ENCODE measurements around the gene LILRA5. TPM values are rescaled to one million over a fixed set of nuclear protein-coding genes. Genes with fewer than 3 reads are reported as not detected.

The LILRA5 gene
- total RNA-seq, 1 donor from 2014 or later, result not detected

DNA sequence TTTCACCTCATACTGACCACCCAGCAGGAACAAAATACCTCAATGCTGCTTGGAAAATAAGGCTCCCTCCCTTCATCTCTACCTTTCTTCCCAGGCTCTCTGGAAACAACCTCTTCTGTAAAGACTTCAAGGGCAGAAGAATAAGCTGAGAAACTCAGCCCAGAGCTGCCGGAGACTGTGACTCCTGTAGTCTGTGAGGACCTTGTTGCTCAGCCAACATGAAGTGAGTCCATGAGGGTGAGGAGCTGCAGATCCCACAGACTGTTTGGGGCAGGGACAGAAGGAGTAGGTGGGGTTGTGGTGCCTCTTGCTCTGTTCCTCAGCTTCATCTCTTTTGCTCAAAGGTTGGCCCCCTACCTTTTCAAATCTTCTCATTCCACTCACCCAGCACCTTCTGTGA, 7.8 kb downstream of the LILRA5 start:
- TF ChIP-seq, protein P1, sequence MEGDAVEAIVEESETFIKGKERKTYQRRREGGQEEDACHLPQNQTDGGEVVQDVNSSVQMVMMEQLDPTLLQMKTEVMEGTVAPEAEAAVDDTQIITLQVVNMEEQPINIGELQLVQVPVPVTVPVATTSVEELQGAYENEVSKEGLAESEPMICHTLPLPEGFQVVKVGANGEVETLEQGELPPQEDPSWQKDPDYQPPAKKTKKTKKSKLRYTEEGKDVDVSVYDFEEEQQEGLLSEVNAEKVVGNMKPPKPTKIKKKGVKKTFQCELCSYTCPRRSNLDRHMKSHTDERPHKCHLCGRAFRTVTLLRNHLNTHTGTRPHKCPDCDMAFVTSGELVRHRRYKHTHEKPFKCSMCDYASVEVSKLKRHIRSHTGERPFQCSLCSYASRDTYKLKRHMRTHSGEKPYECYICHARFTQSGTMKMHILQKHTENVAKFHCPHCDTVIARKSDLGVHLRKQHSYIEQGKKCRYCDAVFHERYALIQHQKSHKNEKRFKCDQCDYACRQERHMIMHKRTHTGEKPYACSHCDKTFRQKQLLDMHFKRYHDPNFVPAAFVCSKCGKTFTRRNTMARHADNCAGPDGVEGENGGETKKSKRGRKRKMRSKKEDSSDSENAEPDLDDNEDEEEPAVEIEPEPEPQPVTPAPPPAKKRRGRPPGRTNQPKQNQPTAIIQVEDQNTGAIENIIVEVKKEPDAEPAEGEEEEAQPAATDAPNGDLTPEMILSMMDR (IDR thresholded peaks at IDR 0.05), result no peak
- no peak for DNase-seq (ENCODE audit: low spot score in 2 of 2)
- H3K36me3 ChIP-seq, result no peaks in the 10 kb centered on the region

DNA sequence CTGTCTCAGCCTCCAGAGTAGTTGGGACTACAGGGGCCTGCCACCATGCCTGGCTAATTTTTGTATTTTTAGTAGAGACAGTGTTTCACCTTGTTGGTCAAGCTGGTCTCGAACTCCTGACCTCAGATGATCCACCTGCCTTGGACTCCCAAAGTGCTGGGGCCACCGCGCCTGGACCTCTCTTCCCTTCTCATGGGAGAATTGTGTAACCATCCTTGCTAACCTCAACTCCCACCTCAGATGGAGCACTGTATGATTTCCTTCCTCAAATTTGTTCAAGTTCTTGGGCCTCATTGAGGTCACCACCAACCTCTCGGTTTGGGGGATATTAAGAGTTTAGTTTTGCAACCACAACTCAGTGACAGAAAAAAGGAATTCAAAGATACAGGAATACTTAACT, 10.7 kb downstream of the LILRA5 start:
- H3K27ac ChIP-seq, result no peak overlapping the region
- H3K4me3 ChIP-seq, result no peak overlapping the region
- H3K9me3 ChIP-seq, result no peaks in the 10 kb centered on the region
- intact Hi-C loops (cut with DNase I), result no loop called here
- TF ChIP-seq, protein P1 (IDR thresholded peaks at IDR 0.05), result no peak
- DNase-seq (ENCODE audit: low spot score in 2 of 2), result no peak
- H3K27me3 ChIP-seq, result no peaks in the 10 kb centered on the region
- H3K36me3 ChIP-seq, result no peaks in the 10 kb centered on the region
- no peaks in the 10 kb centered on the region for H3K4me1 ChIP-seq

More for the DNA sequence above, 7.8 kb downstream of the LILRA5 start:
- intact Hi-C loops (cut with DNase I), result no loop called here
- Histone ChIP-seq H3K4me3 (no peak overlapping the region), H3K27ac (no peak overlapping the region), H3K27me3 (no peaks in the 10 kb centered on the region), H3K4me1 (no peaks in the 10 kb centered on the region), H3K9me3 (no peaks in the 10 kb centered on the region)

DNA sequence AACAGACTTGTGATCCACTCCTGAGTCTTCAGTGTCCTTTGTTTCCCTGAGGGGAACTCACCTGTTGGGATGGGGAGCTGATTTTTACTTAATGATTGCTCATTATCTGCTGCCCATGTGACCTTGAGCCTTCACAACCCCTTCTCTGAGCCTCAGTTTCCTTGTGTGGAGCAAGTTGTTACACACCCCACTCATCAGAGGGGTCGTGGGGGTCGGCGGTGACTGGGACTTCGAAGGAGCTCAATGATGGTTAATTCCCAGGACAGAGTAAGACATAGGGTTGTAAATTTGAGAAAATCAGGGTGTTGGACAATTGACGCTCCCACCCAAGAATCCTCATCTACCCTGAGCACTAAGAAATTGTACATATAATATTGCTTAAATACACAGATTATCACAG, 13.5 kb downstream of the LILRA5 start:
- H3K36me3 ChIP-seq, result no peaks in the 10 kb centered on the region
- intact Hi-C loops (cut with DNase I), result no loop called here
- no peak overlapping the region for H3K4me3 ChIP-seq
- H3K27ac ChIP-seq, result no peak overlapping the region
- no peaks in the 10 kb centered on the region for H3K4me1 ChIP-seq
- DNase-seq (ENCODE audit: low spot score in 2 of 2), result no peak
- H3K27me3 ChIP-seq, result no peaks in the 10 kb centered on the region
- TF ChIP-seq, protein P1 (IDR thresholded peaks at IDR 0.05), result no peak
- H3K9me3 ChIP-seq, result no peaks in the 10 kb centered on the region

DNA sequence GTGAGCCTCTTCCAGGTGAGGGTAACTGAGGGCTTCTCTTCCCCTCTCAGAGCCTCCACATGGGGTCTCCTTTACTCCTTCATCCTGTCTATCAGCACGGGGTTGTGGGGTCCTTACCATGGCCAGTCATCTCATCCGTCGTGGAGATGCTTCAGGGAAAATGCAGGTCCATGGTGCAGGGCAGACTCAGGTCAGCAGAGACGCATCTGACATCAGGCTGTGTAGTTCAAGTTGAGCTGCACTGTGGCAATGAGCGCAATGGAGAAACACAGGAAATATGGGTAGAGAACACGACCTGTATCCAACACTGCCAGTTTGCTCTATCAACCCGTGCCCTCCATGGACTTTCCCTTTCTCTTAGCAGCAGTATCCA, 13.9 kb downstream of the LILRA5 start:
- no peaks in the 10 kb centered on the region for H3K36me3 ChIP-seq
- H3K27ac ChIP-seq, result no peak overlapping the region
- no peaks in the 10 kb centered on the region for H3K27me3 ChIP-seq
- no peak overlapping the region for H3K4me3 ChIP-seq
- H3K9me3 ChIP-seq, result no peaks in the 10 kb centered on the region
- no peaks in the 10 kb centered on the region for H3K4me1 ChIP-seq
- DNase-seq (ENCODE audit: low spot score in 2 of 2), result no peak
- intact Hi-C loops (cut with DNase I), result no loop called here
- TF ChIP-seq, protein P1 (IDR thresholded peaks at IDR 0.05), result no peak

DNA sequence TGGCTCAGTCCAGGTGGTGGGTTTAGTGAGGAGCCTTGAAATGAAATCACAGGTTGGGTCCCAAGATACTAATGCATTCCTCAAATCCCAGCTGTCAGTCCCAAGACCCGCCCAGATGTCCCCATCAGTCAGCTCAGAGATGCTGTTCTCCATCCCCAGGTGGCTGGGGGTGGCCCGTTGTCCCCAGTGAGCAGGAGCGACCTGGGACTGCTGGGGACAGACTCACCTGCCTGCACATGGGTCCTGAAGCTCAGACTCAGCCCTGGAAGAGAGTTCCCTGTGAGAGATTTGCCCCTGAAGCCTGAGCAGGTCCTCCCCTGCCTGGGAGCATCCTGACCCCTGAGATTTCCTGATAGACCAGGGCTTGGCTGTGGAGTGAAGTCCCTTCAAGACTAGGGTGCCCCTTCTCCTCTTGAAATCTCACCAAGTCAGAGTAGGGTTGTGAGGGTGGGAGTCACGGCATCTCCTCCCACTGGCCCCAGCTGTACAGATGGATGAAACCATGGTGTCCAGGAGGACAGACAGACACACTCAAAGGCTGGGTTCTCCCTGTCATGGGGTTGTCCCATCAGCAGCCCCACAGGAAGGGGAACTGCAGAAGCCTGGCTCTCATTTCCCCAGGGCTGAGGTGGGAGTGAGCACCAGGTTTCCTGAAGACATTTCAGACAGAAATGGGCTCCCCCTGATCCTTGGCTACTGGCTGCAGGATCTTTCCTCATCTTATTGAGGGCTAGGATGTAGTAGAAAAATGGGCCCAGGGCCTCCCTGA, 14.4 kb downstream of the LILRA5 start:
- H3K4me1 ChIP-seq, result no peaks in the 10 kb centered on the region
- no peak overlapping the region for H3K4me3 ChIP-seq
- no peaks in the 10 kb centered on the region for H3K9me3 ChIP-seq
- TF ChIP-seq, protein P1 (IDR thresholded peaks at IDR 0.05), result no peak
- no peak overlapping the region for H3K27ac ChIP-seq
- no peaks in the 10 kb centered on the region for H3K36me3 ChIP-seq
- intact Hi-C loops (cut with DNase I), result no loop called here
- no peaks in the 10 kb centered on the region for H3K27me3 ChIP-seq
- DNase-seq (ENCODE audit: low spot score in 2 of 2), result no peak

All from ascending aorta (tissue), 2 donors.